CD14-positive monocyte (primary cell): ENCODE data around the gene RAB21. TPM values are rescaled to one million over a fixed set of nuclear protein-coding genes. Genes with fewer than 3 reads are reported as not detected.

Experiments
- DNase-seq, 3 donors: peaks; one replicate each; pipeline ENCODE4 v3.0.0-alpha.2; 2011 to 2022
- H2AFZ ChIP-seq: 2 replicates; pipeline ENCODE4 v1.6.0; 2012; ENCODE audit warnings: mild to moderate bottlenecking, low read depth, low read length, inconsistent platforms; ENCODE audit not compliant: insufficient read depth, poor library complexity, severe bottlenecking
- H3K27ac ChIP-seq, 2 donors: 1 replicate in 1 of 2; 2 replicates in 1 of 2; pipeline ENCODE4 v1.5.1; 2012 to 2013; ENCODE audit warnings: low read length in 2 of 2, control low read depth in 1 of 2, inconsistent platforms in 1 of 2, low read depth in 1 of 2, mild to moderate bottlenecking in 1 of 2
- H3K27me3 ChIP-seq, 2 donors: one replicate each; pipeline versions ENCODE4 v1.6.0 to v1.6.1; 2011 to 2013; ENCODE audit warnings: low read length in 2 of 2; ENCODE audit not compliant: control insufficient read depth in 2 of 2, insufficient read depth in 2 of 2
- H3K36me3 ChIP-seq, 2 donors: replicated peaks in 1 of 2; 1 replicate in 1 of 2; 2 replicates in 1 of 2; pipeline versions ENCODE4 v1.5.1 to v1.6.1; 2012 to 2013; ENCODE audit warnings: low read length in 2 of 2, control low read depth in 1 of 2, inconsistent platforms in 1 of 2, mild to moderate bottlenecking in 1 of 2; ENCODE audit not compliant: insufficient read depth in 2 of 2, control insufficient read depth in 1 of 2
- H3K4me1 ChIP-seq, 2 donors: 1 replicate in 1 of 2; 2 replicates in 1 of 2; pipeline versions ENCODE4 v1.5.1 to v1.6.1; 2012 to 2013; ENCODE audit warnings: low read length in 2 of 2, control low read depth in 1 of 2, inconsistent platforms in 1 of 2, mild to moderate bottlenecking in 1 of 2, moderate library complexity in 1 of 2; ENCODE audit not compliant: insufficient read depth in 2 of 2, control insufficient read depth in 1 of 2
- H3K4me2 ChIP-seq: replicated peaks from 2 replicates; pipeline ENCODE3; 2012; ENCODE audit warnings: low read length, moderate library complexity, mild to moderate bottlenecking; ENCODE audit not compliant: poor library complexity, severe bottlenecking; ENCODE audit errors: extremely low read depth
- H3K4me3 ChIP-seq, 3 experiments: fragments of 200-600 bp in 1 of 3; sonication (generic) in 1 of 3; replicated peaks in 1 of 3; 1 replicate in 2 of 3; 2 replicates in 1 of 3; pipeline ENCODE4 v1.5.1; 2011 to 2013; ENCODE audit warnings: low read length in 3 of 3, mild to moderate bottlenecking in 3 of 3, control low read depth in 2 of 3, low read depth in 2 of 3, inconsistent platforms in 1 of 3, moderate library complexity in 1 of 3
- H3K79me2 ChIP-seq: 2 replicates; pipeline ENCODE4 v1.6.0; 2012; ENCODE audit warnings: mild to moderate bottlenecking, control low read depth, inconsistent platforms, low read length, moderate library complexity; ENCODE audit not compliant: insufficient read depth
- H3K9ac ChIP-seq: 2 replicates; pipeline ENCODE4 v1.6.0; 2017; ENCODE audit warnings: low read length, mild to moderate bottlenecking; ENCODE audit not compliant: insufficient read depth, poor library complexity, severe bottlenecking
- H3K9me3 ChIP-seq, 2 donors: replicated peaks in 1 of 2; 1 replicate in 1 of 2; 2 replicates in 1 of 2; pipeline versions ENCODE4 v1.5.1 to v1.6.1; 2012 to 2013; ENCODE audit warnings: low read length in 2 of 2, control low read depth in 1 of 2; ENCODE audit not compliant: control insufficient read depth in 1 of 2, insufficient read depth in 1 of 2
- H4K20me1 ChIP-seq: 2 replicates; pipeline ENCODE4 v1.6.0; 2012; ENCODE audit warnings: mild to moderate bottlenecking, low read length, control low read depth, moderate library complexity; ENCODE audit not compliant: insufficient read depth
- H3K27ac Mint-ChIP-seq, 7 donors: one replicate each; pipeline ENCODE4 v1.8.0; 2020; ENCODE audit warnings: mild to moderate bottlenecking in 7 of 7, mixed read lengths in 7 of 7, moderate library complexity in 6 of 7, inconsistent platforms in 2 of 7
- H3K27me3 Mint-ChIP-seq, 3 donors: one replicate each; pipeline ENCODE4 v1.8.0; 2021 to 2022; ENCODE audit warnings: low read depth in 3 of 3, mild to moderate bottlenecking in 3 of 3, mixed read lengths in 3 of 3, moderate library complexity in 3 of 3, inconsistent platforms in 1 of 3
- H3K36me3 Mint-ChIP-seq, 2 donors: one replicate each; pipeline ENCODE4 v1.8.0; 2020; ENCODE audit warnings: mixed read lengths in 2 of 2, inconsistent platforms in 1 of 2, mild to moderate bottlenecking in 1 of 2
- H3K4me1 Mint-ChIP-seq: one replicate; pipeline ENCODE4 v1.8.0; 2020; ENCODE audit warnings: mild to moderate bottlenecking, mixed read lengths
- H3K4me3 Mint-ChIP-seq, 2 donors: one replicate each; pipeline ENCODE4 v1.8.0; 2020; ENCODE audit warnings: mild to moderate bottlenecking in 2 of 2, mixed read lengths in 2 of 2, moderate library complexity in 1 of 2
- H3K9me3 Mint-ChIP-seq, 7 donors: one replicate each; pipeline ENCODE4 v1.8.0; 2020 to 2022; ENCODE audit warnings: mixed read lengths in 7 of 7, mild to moderate bottlenecking in 6 of 7, moderate library complexity in 6 of 7, inconsistent platforms in 2 of 7
- CTCF ChIP-seq: fragments of 200-600 bp; IDR thresholded peaks from one replicate; pipeline ENCODE4 v1.8.0; 2022; ENCODE audit warnings: antibody characterized with exemption, mild to moderate bottlenecking
- WGBS: methylation state at CpG from one replicate; pipeline ENCODE4 v1.1.5; 2013; ENCODE audit warnings: missing lambda C conversion rate; ENCODE audit not compliant: insufficient coverage; 5-methylcytosine and 5-hydroxymethylcytosine counted together
- intact Hi-C, 2 donors: fragments of 100-400 bp; cut with micrococcal nuclease; formaldehyde crosslinking; loops; one replicate each; pipeline versions ENCODE4 v1.15.0 to v1.15.1; 2023
- polyA plus RNA-seq, 3 donors: library from polyadenylated mRNA; depleted of rRNA in 1 of 3; unstranded in 2 of 3; stranded (reverse) in 1 of 3; fragments of 300-500 nt in 2 of 3; fragments of >200 nt in 1 of 3; fragmentation: Illumina TruSeq in 2 of 3; gene quantifications; 1 replicate in 2 of 3; 2 replicates in 1 of 3; pipeline ENCODE4 v1.2.3, GENCODE V29; 2012 to 2021

Gene RAB21
- polyA plus RNA-seq, 3 donors: 10.8 to 36.0 (median 31.1) TPM

GRCh38 chr12:71746974-71747611, 7.6 kb upstream of the RAB21 start:
- H3K4me1 ChIP-seq: no peaks in the 10 kb centered on the region
- H3K27me3 Mint-ChIP-seq: peaks cover 7 to 16% (median 14%) of the 10 kb centered on the region in 3 donors
- H3K27ac Mint-ChIP-seq: no peak overlapping the region

More at GRCh38 chr12:71746974-71747611, 7.6 kb upstream of the RAB21 start:
- peak; percentile 38 to 64 (median 60) for DNase-seq
- Mint-ChIP-seq H3K9me3 (no peaks in the 10 kb centered on the region), H3K4me1 (no peaks in the 10 kb centered on the region), H3K36me3 (no peaks in the 10 kb centered on the region), H3K4me3 (no peak overlapping the region)
- no CpG with 5 or more reads among the region's 4 CpGs for WGBS
- peak; percentile 77 for TF ChIP-seq CTCF
- Histone ChIP-seq H3K36me3 (no peaks in the 10 kb centered on the region), H3K4me3 (no peak overlapping the region), H4K20me1 (no peaks in the 10 kb centered on the region), H3K27ac (no peak overlapping the region), H3K27me3 (no peaks in the 10 kb centered on the region), H2AFZ (no peak overlapping the region), H3K79me2 (no peaks in the 10 kb centered on the region), H3K9me3 (no peaks in the 10 kb centered on the region), H3K9ac (no peak overlapping the region), H3K4me2 (no peak overlapping the region)
- intact Hi-C loops: loop anchor here (5.0 to 10.0 kb wide), 2 partner anchors 332 to 335 kb away; no protein-coding TSS in a partner anchor
